ENCODE results near the gene CBX4. TPM values are rescaled to one million over a fixed set of nuclear protein-coding genes. Genes with fewer than 3 reads are reported as not detected.

Gene CBX4
- total and polyA plus RNA-seq, 2 of the 13 experiments (the other 11 are each of a cell fraction or from before 2014, with no cell fraction given): 25.8 to 50.8 TPM

DNA sequence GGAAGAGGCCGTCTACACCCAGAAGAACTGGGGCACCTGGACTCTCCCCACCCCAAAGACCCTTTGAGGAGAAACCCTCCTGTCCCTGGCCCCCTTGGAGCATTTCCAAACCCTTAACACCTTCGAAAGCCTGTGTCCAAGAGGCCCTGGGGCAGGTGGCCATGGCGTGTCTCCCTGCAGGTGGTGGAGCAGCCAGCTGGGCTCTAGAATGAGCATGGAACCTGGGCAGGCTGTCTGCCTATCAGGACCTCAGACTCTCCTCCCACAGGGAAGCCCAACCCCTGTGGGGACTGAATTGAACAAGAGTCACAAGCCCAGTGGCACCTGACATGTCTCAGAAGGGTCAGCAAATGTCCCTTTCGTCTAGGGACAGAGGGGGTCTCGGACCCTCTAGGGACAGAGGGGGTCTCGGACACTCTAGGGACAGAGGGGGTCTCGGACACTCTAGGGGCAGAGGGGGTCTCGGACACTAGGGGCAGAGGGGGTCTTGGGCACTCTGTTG lies 8.4 kb downstream of the CBX4 start:
- no peaks in the 10 kb centered on the region; a peak in 2 of 5 replicates for H3K27me3 ChIP-seq (ENCODE audit: control insufficient read depth in 1 of 2, insufficient read depth in 2 of 2, low read length in 2 of 2)
- no peak overlapping the region for H2AFZ ChIP-seq (ENCODE audit: low read length)
- H3K4me3 ChIP-seq (replicated peaks in 1 of 3; ENCODE audit: insufficient read depth in 1 of 3, low read depth in 2 of 3, low read length in 3 of 3): peak overlapping the region in 1 of 3 experiments; percentile 19; a peak in 1 of 6 replicates
- CTCF ChIA-PET (ENCODE audit: low intra/inter-chr PET ratio, low total read pairs): no interaction called here
- no peaks in the 10 kb centered on the region for H3K9me3 ChIP-seq (ENCODE audit: low read length)
- peaks cover 16% of the 10 kb centered on the region; the same call in 1 of the 2 replicates for H4K20me1 ChIP-seq (ENCODE audit: insufficient read depth, low read length)
- intact Hi-C loops (cut with micrococcal nuclease; ENCODE audit: unreplicated experiment) (loop anchor here (10.0 kb wide), 2 partner anchors 84 to 86 kb away; no protein-coding TSS in a partner anchor), in situ Hi-C loops (cut with HindIII; ENCODE audit: extremely low pct_ligation_motif_present, low pct_unique_long_range_greater_than_20kb) (no loop called here)
- peaks cover 5 to 12% of the 10 kb centered on the region in 2 experiments; a peak in 4 of 5 replicates for H3K36me3 ChIP-seq (replicated peaks in 1 of 2; ENCODE audit: control insufficient read depth in 1 of 2, insufficient read depth in 2 of 2, low read length in 2 of 2)
- no TSS peak for BruUV-seq (replicated peaks)
- peaks cover 87% of the 10 kb centered on the region for H3K4me1 ChIP-seq (ENCODE audit: insufficient read depth, low read length)
- FAIRE-seq: peak; percentile 64
- DNase-seq (ENCODE audit: low spot score): peak; percentile 51
- H3K9ac ChIP-seq (ENCODE audit: insufficient read depth, low read depth, low read length): peak overlapping the region; percentile 83; the same call in 1 of the 2 replicates
- peak; percentile 29 for ATAC-seq
- POLR2A ChIA-PET: interaction anchor here (0.6 to 11.1 kb wide), 10 partner anchors 9 to 624 kb away, joined by 3 to 274 read pairs (median 6); partner anchors contain the start of genes CBX4 and CBX8
- H3K79me2 ChIP-seq (ENCODE audit: insufficient read depth, low read length): peaks cover 11% of the 10 kb centered on the region
- WGBS (ENCODE audit: low lambda C conversion rate): 22% methylated on average over 6 of the region's 8 CpGs
- peak overlapping the region; percentile 80 for H3K4me2 ChIP-seq (ENCODE audit: low read depth, low read length)
- H3K27ac ChIP-seq (ENCODE audit: extremely low read length, insufficient read depth, low read length): peak overlapping the region; percentile 19
- peak; percentile 75 for TF ChIP-seq ZBTB7A (CRISPR knock-in tag; IDR thresholded peaks at IDR 0.05)
- TF ChIP-seq PAX8 (CRISPR knock-in tag; IDR thresholded peaks at IDR 0.05; ENCODE audit: borderline replicate concordance): peak; percentile 2; the same call in 1 of the 2 replicates
- no peak for TF ChIP-seq SKI (IDR thresholded peaks at IDR 0.05; ENCODE audit: partially characterized antibody)
- TF ChIP-seq, protein P1, sequence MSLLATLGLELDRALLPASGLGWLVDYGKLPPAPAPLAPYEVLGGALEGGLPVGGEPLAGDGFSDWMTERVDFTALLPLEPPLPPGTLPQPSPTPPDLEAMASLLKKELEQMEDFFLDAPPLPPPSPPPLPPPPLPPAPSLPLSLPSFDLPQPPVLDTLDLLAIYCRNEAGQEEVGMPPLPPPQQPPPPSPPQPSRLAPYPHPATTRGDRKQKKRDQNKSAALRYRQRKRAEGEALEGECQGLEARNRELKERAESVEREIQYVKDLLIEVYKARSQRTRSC (CRISPR knock-in tag; IDR thresholded peaks at IDR 0.05; ENCODE audit: low read depth): 0 out of 2 replicates have a peak, but pooled peaks have one; percentile 91
- TF ChIP-seq, protein P2, sequence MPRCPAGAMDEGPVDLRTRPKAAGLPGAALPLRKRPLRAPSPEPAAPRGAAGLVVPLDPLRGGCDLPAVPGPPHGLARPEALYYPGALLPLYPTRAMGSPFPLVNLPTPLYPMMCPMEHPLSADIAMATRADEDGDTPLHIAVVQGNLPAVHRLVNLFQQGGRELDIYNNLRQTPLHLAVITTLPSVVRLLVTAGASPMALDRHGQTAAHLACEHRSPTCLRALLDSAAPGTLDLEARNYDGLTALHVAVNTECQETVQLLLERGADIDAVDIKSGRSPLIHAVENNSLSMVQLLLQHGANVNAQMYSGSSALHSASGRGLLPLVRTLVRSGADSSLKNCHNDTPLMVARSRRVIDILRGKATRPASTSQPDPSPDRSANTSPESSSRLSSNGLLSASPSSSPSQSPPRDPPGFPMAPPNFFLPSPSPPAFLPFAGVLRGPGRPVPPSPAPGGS (CRISPR knock-in tag; IDR thresholded peaks at IDR 0.05): peak; percentile 39; the same call in 1 of the 2 replicates
- TF ChIP-seq MEIS1 (CRISPR knock-in tag; IDR thresholded peaks at IDR 0.05; ENCODE audit: borderline replicate concordance): peak; percentile 53; the same call in 1 of the 2 replicates
- TF ChIP-seq, protein P3, sequence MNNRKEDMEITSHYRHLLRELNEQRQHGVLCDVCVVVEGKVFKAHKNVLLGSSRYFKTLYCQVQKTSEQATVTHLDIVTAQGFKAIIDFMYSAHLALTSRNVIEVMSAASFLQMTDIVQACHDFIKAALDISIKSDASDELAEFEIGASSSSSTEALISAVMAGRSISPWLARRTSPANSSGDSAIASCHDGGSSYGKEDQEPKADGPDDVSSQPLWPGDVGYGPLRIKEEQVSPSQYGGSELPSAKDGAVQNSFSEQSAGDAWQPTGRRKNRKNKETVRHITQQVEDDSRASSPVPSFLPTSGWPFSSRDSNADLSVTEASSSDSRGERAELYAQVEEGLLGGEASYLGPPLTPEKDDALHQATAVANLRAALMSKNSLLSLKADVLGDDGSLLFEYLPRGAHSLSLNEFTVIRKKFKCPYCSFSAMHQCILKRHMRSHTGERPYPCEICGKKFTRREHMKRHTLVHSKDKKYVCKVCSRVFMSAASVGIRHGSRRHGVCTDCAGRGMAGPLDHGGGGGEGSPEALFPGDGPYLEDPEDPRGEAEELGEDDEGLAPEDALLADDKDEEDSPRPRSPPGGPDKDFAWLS (CRISPR knock-in tag; IDR thresholded peaks at IDR 0.05; ENCODE audit: borderline replicate concordance): 0 out of 2 replicates have a peak, but pooled peaks have one; percentile 59
- TF ChIP-seq, protein P4, sequence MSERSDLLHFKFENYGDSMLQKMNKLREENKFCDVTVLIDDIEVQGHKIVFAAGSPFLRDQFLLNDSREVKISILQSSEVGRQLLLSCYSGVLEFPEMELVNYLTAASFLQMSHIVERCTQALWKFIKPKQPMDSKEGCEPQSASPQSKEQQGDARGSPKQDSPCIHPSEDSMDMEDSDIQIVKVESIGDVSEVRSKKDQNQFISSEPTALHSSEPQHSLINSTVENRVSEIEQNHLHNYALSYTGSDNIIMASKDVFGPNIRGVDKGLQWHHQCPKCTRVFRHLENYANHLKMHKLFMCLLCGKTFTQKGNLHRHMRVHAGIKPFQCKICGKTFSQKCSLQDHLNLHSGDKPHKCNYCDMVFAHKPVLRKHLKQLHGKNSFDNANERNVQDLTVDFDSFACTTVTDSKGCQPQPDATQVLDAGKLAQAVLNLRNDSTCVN (CRISPR knock-in tag; IDR thresholded peaks at IDR 0.05; ENCODE audit: borderline replicate concordance): peak; percentile 74; the same call in 1 of the 2 replicates
- TF ChIP-seq ZFP41 (CRISPR knock-in tag; IDR thresholded peaks at IDR 0.05; ENCODE audit: borderline replicate concordance): peak; percentile 13; the same call in 1 of the 2 replicates
- TF ChIP-seq CBX2 (IDR thresholded peaks at IDR 0.05; ENCODE audit: low read depth, low read length): no peak
- no peak for TF ChIP-seq CBX2 (CRISPR knock-in tag; IDR thresholded peaks at IDR 0.05; ENCODE audit: low read depth)
- no peak for TF ChIP-seq TCF12 (IDR thresholded peaks at IDR 0.05)
- peak; percentile 23; the same call in 1 of the 2 replicates for TF ChIP-seq TCF12 (CRISPR knock-in tag; IDR thresholded peaks at IDR 0.05)
- TF ChIP-seq, protein P5, sequence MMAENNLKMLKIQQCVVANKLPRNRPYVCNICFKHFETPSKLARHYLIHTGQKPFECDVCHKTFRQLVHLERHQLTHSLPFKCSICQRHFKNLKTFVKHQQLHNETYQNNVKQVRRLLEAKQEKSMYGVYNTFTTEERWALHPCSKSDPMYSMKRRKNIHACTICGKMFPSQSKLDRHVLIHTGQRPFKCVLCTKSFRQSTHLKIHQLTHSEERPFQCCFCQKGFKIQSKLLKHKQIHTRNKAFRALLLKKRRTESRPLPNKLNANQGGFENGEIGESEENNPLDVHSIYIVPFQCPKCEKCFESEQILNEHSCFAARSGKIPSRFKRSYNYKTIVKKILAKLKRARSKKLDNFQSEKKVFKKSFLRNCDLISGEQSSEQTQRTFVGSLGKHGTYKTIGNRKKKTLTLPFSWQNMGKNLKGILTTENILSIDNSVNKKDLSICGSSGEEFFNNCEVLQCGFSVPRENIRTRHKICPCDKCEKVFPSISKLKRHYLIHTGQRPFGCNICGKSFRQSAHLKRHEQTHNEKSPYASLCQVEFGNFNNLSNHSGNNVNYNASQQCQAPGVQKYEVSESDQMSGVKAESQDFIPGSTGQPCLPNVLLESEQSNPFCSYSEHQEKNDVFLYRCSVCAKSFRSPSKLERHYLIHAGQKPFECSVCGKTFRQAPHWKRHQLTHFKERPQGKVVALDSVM (CRISPR knock-in tag; IDR thresholded peaks at IDR 0.05): no peak
- 0 out of 2 replicates have a peak, but pooled peaks have one; percentile 3 for TF ChIP-seq PITX1 (CRISPR knock-in tag; IDR thresholded peaks at IDR 0.05)
- 0 out of 2 replicates have a peak, but pooled peaks have one; percentile 9 for TF ChIP-seq ZNF205 (CRISPR knock-in tag; IDR thresholded peaks at IDR 0.05)
- no peak for TF ChIP-seq ERF (CRISPR knock-in tag; IDR thresholded peaks at IDR 0.05)
